GM12891 (cell line): Measurements from ENCODE around the gene PARVB.

Source experiments
- POLR2A ChIP-seq: IDR thresholded peaks from 2 replicates; pipeline ENCODE4 v1.6.1; 2011; ENCODE audit warnings: low read depth, low read length, control low read depth
- SPI1 ChIP-seq: IDR thresholded peaks from 2 replicates; pipeline ENCODE4 v1.6.1; 2011; ENCODE audit warnings: low read depth, low read length, control low read depth

- TF ChIP-seq SPI1 (no peak), POLR2A (no peak)
These were observed 35.1 kb upstream of the PARVB start for GRCh38 chr22:43988960-43989359.
